GM12878 (cell line): ENCODE measurements around the gene AQP3. TPM values are rescaled to one million over a fixed set of nuclear protein-coding genes. Genes with fewer than 3 reads are reported as not detected.

ENCODE experiments used
- CBX5 ChIP-seq: sonication (generic); IDR thresholded peaks from 2 replicates; pipeline ENCODE4 v1.6.1; 2016; ENCODE audit warnings: low read depth, moderate library complexity, mild to moderate bottlenecking, inconsistent platforms
- ETV6 ChIP-seq, 2 experiments: fragments of 450-650 bp in 1 of 2; IDR thresholded peaks in 1 of 2; conservative IDR thresholded peaks in 1 of 2; 2 replicates each; pipeline ENCODE4 v1.6.1; 2014; ENCODE audit warnings: antibody characterized with exemption in 1 of 2, borderline replicate concordance in 1 of 2, low read depth in 1 of 2, mild to moderate bottlenecking in 1 of 2, moderate library complexity in 1 of 2
- MTA2 ChIP-seq: fragments of 450-650 bp; IDR thresholded peaks from 2 replicates; pipeline ENCODE4 v1.6.1; 2016; ENCODE audit warnings: low read depth, mild to moderate bottlenecking, moderate library complexity
- POLR2AphosphoS5 ChIP-seq: IDR thresholded peaks from 2 replicates; pipeline ENCODE4 v1.6.1; 2011; ENCODE audit warnings: mild to moderate bottlenecking, low read length, inconsistent platforms
- RBBP5 ChIP-seq: fragments of 200-600 bp; sonication (generic); conservative IDR thresholded peaks from 2 replicates; pipeline ENCODE4 v1.6.1; 2016
- SRF ChIP-seq, 2 experiments: IDR thresholded peaks; 2 replicates each; pipeline ENCODE4 v1.6.1; 2011; ENCODE audit warnings: low read depth in 2 of 2, low read length in 2 of 2, mild to moderate bottlenecking in 1 of 2, moderate library complexity in 1 of 2
- WRNIP1 ChIP-seq: IDR thresholded peaks from 2 replicates; pipeline ENCODE4 v1.6.1; 2011; ENCODE audit warnings: low read depth, low read length, improper control_type of control experiment, borderline replicate concordance
- polyA plus RNA-seq, 11 experiments: library from polyadenylated mRNA; depleted of rRNA in 4 of 11; unstranded in 6 of 11; stranded (reverse) in 5 of 11; fragments of >200 nt; fragmentation: Nextera tagmentation in 4 of 11; fragmentation: Illumina TruSeq in 1 of 11; extraction: Ambion mirVana in 4 of 11; extraction: Trizol in 1 of 11; gene quantifications; 1 replicate in 1 of 11; 2 replicates in 10 of 11; pipeline versions ENCODE4 v1.2.1 to v1.2.3, GENCODE V29; 2011 to 2016; ENCODE audit warnings: inconsistent platforms in 2 of 11, missing spikeins in 2 of 11, low read depth in 1 of 11
- total RNA-seq, 4 experiments: library from RNA; depleted of rRNA in 3 of 4; stranded (reverse); fragments of >200 nt in 3 of 4; fragmentation: Illumina TruSeq in 1 of 4; extraction: Trizol in 1 of 4; gene quantifications; 2 replicates each; pipeline versions ENCODE4 v1.2.1 to v1.2.3, GENCODE V29; 2013 to 2021
- TF ChIP-seq, protein P1 (sequence below): IDR thresholded peaks from 2 replicates; pipeline ENCODE4 v1.6.1; 2012; ENCODE audit warnings: improper control_type of control experiment, low read depth, low read length; ENCODE audit not compliant: insufficient replicate concordance
- TF ChIP-seq, protein P2 (sequence below): fragments of 450-650 bp; IDR thresholded peaks from 2 replicates; pipeline ENCODE4 v1.6.1; 2018; ENCODE audit warnings: mild to moderate bottlenecking, low read depth, moderate library complexity; ENCODE audit not compliant: partially characterized antibody

AQP3 gene
- total and polyA plus RNA-seq, 10 of the 15 experiments (the other 5 are each of a cell fraction or from before 2014, with no cell fraction given), result 0.60 to 11.8 (median 4.5) TPM

DNA sequence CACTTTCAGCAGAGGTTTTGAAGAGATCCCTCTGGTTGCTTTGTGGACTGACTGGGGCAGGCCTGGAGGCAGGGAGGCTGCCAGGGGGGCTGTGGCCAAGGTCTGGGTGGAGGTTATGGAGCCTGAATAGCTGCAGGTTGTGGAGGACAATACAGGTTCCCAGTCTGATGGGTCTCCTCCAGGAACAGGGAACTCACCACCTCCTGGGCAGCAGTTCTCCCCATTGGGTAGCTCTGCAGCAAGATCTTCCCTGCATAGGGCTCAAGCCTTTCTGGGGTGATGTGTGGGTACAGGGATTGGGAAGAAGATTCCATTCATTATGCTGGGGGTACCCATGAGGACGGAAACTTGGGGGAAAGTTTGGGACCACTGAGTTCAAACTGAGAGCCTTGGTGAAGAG is 6.8 kb downstream of the AQP3 start (continued):
- TF ChIP-seq ETV6 (conservative IDR thresholded peaks at IDR 0.05 in 1 of 2, IDR thresholded peaks at IDR 0.05 in 1 of 2; ENCODE audit: borderline replicate concordance in 1 of 2, low read depth in 1 of 2) (no peak), SRF (IDR thresholded peaks at IDR 0.05; ENCODE audit: low read depth in 2 of 2, low read length in 2 of 2) (no peak), RBBP5 (no peak), POLR2AphosphoS5 (no peak), WRNIP1 (no peak), CBX5 (no peak), MTA2 (no peak)
- TF ChIP-seq, protein P1, sequence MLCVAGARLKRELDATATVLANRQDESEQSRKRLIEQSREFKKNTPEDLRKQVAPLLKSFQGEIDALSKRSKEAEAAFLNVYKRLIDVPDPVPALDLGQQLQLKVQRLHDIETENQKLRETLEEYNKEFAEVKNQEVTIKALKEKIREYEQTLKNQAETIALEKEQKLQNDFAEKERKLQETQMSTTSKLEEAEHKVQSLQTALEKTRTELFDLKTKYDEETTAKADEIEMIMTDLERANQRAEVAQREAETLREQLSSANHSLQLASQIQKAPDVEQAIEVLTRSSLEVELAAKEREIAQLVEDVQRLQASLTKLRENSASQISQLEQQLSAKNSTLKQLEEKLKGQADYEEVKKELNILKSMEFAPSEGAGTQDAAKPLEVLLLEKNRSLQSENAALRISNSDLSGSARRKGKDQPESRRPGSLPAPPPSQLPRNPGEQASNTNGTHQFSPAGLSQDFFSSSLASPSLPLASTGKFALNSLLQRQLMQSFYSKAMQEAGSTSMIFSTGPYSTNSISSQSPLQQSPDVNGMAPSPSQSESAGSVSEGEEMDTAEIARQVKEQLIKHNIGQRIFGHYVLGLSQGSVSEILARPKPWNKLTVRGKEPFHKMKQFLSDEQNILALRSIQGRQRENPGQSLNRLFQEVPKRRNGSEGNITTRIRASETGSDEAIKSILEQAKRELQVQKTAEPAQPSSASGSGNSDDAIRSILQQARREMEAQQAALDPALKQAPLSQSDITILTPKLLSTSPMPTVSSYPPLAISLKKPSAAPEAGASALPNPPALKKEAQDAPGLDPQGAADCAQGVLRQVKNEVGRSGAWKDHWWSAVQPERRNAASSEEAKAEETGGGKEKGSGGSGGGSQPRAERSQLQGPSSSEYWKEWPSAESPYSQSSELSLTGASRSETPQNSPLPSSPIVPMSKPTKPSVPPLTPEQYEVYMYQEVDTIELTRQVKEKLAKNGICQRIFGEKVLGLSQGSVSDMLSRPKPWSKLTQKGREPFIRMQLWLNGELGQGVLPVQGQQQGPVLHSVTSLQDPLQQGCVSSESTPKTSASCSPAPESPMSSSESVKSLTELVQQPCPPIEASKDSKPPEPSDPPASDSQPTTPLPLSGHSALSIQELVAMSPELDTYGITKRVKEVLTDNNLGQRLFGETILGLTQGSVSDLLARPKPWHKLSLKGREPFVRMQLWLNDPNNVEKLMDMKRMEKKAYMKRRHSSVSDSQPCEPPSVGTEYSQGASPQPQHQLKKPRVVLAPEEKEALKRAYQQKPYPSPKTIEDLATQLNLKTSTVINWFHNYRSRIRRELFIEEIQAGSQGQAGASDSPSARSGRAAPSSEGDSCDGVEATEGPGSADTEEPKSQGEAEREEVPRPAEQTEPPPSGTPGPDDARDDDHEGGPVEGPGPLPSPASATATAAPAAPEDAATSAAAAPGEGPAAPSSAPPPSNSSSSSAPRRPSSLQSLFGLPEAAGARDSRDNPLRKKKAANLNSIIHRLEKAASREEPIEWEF, result no peak
- TF ChIP-seq, protein P2, sequence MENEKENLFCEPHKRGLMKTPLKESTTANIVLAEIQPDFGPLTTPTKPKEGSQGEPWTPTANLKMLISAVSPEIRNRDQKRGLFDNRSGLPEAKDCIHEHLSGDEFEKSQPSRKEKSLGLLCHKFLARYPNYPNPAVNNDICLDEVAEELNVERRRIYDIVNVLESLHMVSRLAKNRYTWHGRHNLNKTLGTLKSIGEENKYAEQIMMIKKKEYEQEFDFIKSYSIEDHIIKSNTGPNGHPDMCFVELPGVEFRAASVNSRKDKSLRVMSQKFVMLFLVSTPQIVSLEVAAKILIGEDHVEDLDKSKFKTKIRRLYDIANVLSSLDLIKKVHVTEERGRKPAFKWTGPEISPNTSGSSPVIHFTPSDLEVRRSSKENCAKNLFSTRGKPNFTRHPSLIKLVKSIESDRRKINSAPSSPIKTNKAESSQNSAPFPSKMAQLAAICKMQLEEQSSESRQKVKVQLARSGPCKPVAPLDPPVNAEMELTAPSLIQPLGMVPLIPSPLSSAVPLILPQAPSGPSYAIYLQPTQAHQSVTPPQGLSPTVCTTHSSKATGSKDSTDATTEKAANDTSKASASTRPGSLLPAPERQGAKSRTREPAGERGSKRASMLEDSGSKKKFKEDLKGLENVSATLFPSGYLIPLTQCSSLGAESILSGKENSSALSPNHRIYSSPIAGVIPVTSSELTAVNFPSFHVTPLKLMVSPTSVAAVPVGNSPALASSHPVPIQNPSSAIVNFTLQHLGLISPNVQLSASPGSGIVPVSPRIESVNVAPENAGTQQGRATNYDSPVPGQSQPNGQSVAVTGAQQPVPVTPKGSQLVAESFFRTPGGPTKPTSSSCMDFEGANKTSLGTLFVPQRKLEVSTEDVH, result no peak
